SU-DHL-6 (cell line): ENCODE measurements around the gene NPEPL1.

Source experiments
- CTCF ChIP-seq: fragments of 200-600 bp; sonication (generic); IDR thresholded peaks from one replicate; pipeline ENCODE4 v1.5.1; 2017; ENCODE audit warnings: antibody characterized with exemption, mild to moderate bottlenecking, low read length, moderate library complexity; ENCODE audit not compliant: insufficient read depth, poor library complexity, severe bottlenecking
- EZH2phosphoT487 ChIP-seq: fragments of 200-600 bp; sonication (generic), shearing (Covaris generic); conservative IDR thresholded peaks from 2 replicates; pipeline ENCODE4 v1.6.1; 2018; ENCODE audit warnings: mild to moderate bottlenecking, antibody characterized with exemption, low read length, moderate library complexity, mixed read lengths

GRCh38 chr20:58645412-58645968, 47.1 kb upstream of the NPEPL1 start:
- TF ChIP-seq CTCF (no peak), EZH2phosphoT487 (no peak)
